ENCODE data around the gene EIF1AD. TPM values are rescaled to one million over a fixed set of nuclear protein-coding genes. Genes with fewer than 3 reads are reported as not detected.
"Not testable (repeated sequence)": the region's sequence is repeated elsewhere in the genome, so short reads cannot be mapped to it uniquely, and the experiment has no call there.

Gene EIF1AD
- total RNA-seq, 1 donor from 2014 or later: 50.6 TPM

DNA sequence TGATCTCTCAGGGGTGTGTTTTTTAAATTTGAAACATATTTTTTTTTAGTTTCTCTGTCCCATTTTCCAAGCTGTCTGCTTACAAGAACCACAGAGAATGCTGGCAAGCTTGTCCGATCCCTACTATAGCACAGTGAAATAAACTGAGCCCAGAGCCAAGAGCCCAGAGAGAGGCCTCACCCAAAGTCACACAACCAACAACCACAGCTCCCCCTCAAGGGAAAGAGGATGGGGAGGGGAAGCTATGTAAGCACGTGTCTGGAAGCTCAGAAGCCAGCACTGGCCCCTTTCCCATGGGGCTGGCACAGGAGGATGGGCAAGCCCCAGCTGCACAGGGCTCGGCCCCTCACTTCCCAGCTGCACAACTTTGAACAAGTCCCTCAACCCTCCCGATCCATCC, 43.7 kb downstream of the EIF1AD start:
- intact Hi-C loops (cut with DNase I): no loop called here
- TF ChIP-seq POLR2A (IDR thresholded peaks at IDR 0.05): no peak
- no peak for TF ChIP-seq CTCF (IDR thresholded peaks at IDR 0.05)
- TF ChIP-seq POLR2AphosphoS5 (IDR thresholded peaks at IDR 0.05; ENCODE audit: insufficient read depth in 1 of 2, low read depth in 1 of 2): no peak
- DNase-seq (ENCODE audit: extremely low spot score in 2 of 2): no peak
- H3K9me3 ChIP-seq: no peaks in the 10 kb centered on the region
- no peak overlapping the region for H3K27ac ChIP-seq
- H3K36me3 ChIP-seq: no peaks in the 10 kb centered on the region
- no peaks in the 10 kb centered on the region for H3K27me3 ChIP-seq
- H3K4me3 ChIP-seq: no peak overlapping the region
- peaks cover 20% of the 10 kb centered on the region for H3K4me1 ChIP-seq

GRCh38 chr11:65954771-65955170, 47.2 kb downstream of the EIF1AD start:
- H3K36me3 ChIP-seq: no peaks in the 10 kb centered on the region
- TF ChIP-seq POLR2AphosphoS5 (IDR thresholded peaks at IDR 0.05; ENCODE audit: insufficient read depth in 1 of 2, low read depth in 1 of 2) (no peak), POLR2A (IDR thresholded peaks at IDR 0.05) (no peak), CTCF (IDR thresholded peaks at IDR 0.05) (no peak)
- H3K9me3 ChIP-seq: no peaks in the 10 kb centered on the region
- no peaks in the 10 kb centered on the region for H3K4me1 ChIP-seq
- no peak overlapping the region for H3K4me3 ChIP-seq
- no peak for DNase-seq (ENCODE audit: extremely low spot score in 2 of 2)
- no peaks in the 10 kb centered on the region for H3K27me3 ChIP-seq
- H3K27ac ChIP-seq: no peak overlapping the region
- intact Hi-C loops (cut with DNase I): no loop called here

- no peak for TF ChIP-seq POLR2A (IDR thresholded peaks at IDR 0.05)
- no peak for TF ChIP-seq POLR2AphosphoS5 (IDR thresholded peaks at IDR 0.05; ENCODE audit: insufficient read depth in 1 of 2, low read depth in 1 of 2)
- no peak for TF ChIP-seq CTCF (IDR thresholded peaks at IDR 0.05)
- H3K9me3 ChIP-seq: no peaks in the 10 kb centered on the region
Observed at GRCh38 chr11:65953471-65953870, 48.5 kb downstream of the EIF1AD start.

DNA sequence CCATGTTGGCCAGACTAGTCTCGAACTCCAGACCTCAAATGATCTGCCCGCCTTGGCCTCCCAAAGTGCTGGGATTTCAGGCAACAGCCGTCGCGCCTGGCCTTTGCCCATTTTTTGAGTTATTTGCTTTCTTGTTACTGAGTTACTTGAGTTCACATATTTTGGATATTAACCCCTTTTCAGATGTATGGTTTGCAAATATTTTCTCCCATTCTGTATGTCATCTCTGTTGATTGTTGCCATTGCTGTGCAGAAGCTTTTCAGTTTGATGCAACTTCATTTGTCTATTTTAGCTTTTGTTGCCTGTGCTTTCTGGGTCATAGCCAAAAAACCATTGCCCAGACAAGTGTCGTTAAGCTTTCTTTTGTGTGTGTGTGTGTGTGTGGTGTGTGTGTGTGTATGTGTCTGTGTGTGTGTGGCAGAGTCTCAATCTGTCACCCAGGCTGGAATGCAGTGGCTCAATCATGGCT, 49.9 kb downstream of the EIF1AD start:
- Histone ChIP-seq H3K27me3 (no peaks in the 10 kb centered on the region), H3K27ac (no peak overlapping the region), H3K4me1 (no peaks in the 10 kb centered on the region), H3K36me3 (no peaks in the 10 kb centered on the region), H3K9me3 (no peaks in the 10 kb centered on the region), H3K4me3 (no peak overlapping the region)
- TF ChIP-seq POLR2A (IDR thresholded peaks at IDR 0.05) (no peak), POLR2AphosphoS5 (IDR thresholded peaks at IDR 0.05; ENCODE audit: insufficient read depth in 1 of 2, low read depth in 1 of 2) (no peak), CTCF (IDR thresholded peaks at IDR 0.05) (no peak)
- no peak for DNase-seq (ENCODE audit: extremely low spot score in 2 of 2)
- intact Hi-C loops (cut with DNase I): no loop called here

More at GRCh38 chr11:65953471-65953870, 48.5 kb downstream of the EIF1AD start:
- Histone ChIP-seq H3K27me3 (no peaks in the 10 kb centered on the region), H3K36me3 (no peaks in the 10 kb centered on the region), H3K27ac (no peak overlapping the region), H3K4me1 (no peaks in the 10 kb centered on the region), H3K4me3 (no peak overlapping the region)
- intact Hi-C loops (cut with DNase I): no loop called here
- no peak for DNase-seq (ENCODE audit: extremely low spot score in 2 of 2)

DNA sequence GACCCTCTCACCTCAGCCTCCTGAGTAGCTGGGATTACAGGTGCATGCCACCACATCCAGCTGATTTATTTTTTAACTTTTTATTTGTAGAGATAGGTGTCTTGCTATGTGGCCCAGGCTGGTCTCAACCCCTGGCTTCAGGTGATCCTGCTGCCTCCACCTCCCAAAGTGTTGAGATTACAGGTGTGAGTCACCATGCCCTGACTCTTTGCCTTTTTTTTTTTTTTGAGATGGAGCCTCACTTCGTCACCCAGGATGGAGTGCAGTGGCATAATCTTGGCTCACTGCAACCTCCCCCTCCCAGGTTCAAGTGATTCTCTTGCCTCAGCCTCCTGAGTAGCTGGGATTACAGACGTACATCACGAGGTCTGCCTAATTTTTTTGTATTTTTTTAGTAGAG, 50.3 kb downstream of the EIF1AD start:
- H3K27me3 ChIP-seq; H3K4me1 ChIP-seq; H3K4me3 ChIP-seq; DNase-seq (ENCODE audit: extremely low spot score in 2 of 2); intact Hi-C loops (cut with DNase I); H3K27ac ChIP-seq; H3K36me3 ChIP-seq; H3K9me3 ChIP-seq: not testable (repeated sequence)

GRCh38 chr11:65950711-65951110, 51.2 kb downstream of the EIF1AD start:
- H3K27me3 ChIP-seq; intact Hi-C loops (cut with DNase I); H3K27ac ChIP-seq; H3K4me3 ChIP-seq; H3K4me1 ChIP-seq; DNase-seq (ENCODE audit: extremely low spot score in 2 of 2); H3K9me3 ChIP-seq; H3K36me3 ChIP-seq: not testable (repeated sequence)

Measured in vagina (tissue), 2 donors.